IPS-15b (cell line): ENCODE results near the gene CTAG2.

Source experiments
- H3K27me3 ChIP-seq: one replicate; pipeline ENCODE4 v1.6.1; 2013; ENCODE audit warnings: low read length; ENCODE audit not compliant: control insufficient read depth, insufficient read depth
- H3K36me3 ChIP-seq: one replicate; pipeline ENCODE4 v1.6.1; 2013; ENCODE audit warnings: low read length; ENCODE audit not compliant: control insufficient read depth, insufficient read depth
- H3K4me1 ChIP-seq: one replicate; pipeline ENCODE4 v1.6.1; 2013; ENCODE audit warnings: mild to moderate bottlenecking, low read length; ENCODE audit not compliant: control insufficient read depth, insufficient read depth
- H3K4me3 ChIP-seq: one replicate; pipeline ENCODE4 v1.5.1; 2013; ENCODE audit warnings: low read depth, low read length
- H3K9ac ChIP-seq: one replicate; pipeline ENCODE4 v1.6.1; 2013; ENCODE audit warnings: low read depth, mild to moderate bottlenecking, low read length
- H3K9me3 ChIP-seq: one replicate; pipeline ENCODE4 v1.6.1; 2013; ENCODE audit warnings: mild to moderate bottlenecking, low read length; ENCODE audit not compliant: control insufficient read depth, insufficient read depth

Gene CTAG2

GRCh38 chrX:154603438-154604430 is 49.6 kb downstream of the CTAG2 start:
- Histone ChIP-seq H3K27me3 (no peaks in the 10 kb centered on the region), H3K9me3 (no peaks in the 10 kb centered on the region), H3K9ac (no peak overlapping the region), H3K36me3 (no peaks in the 10 kb centered on the region), H3K4me3 (no peak overlapping the region), H3K4me1 (no peaks in the 10 kb centered on the region)

- H3K9me3 ChIP-seq, result no peaks in the 10 kb centered on the region
- H3K9ac ChIP-seq, result no peak overlapping the region
- H3K36me3 ChIP-seq, result no peaks in the 10 kb centered on the region
- no peaks in the 10 kb centered on the region for H3K4me1 ChIP-seq
- H3K27me3 ChIP-seq, result no peaks in the 10 kb centered on the region
- no peak overlapping the region for H3K4me3 ChIP-seq
Observed at GRCh38 chrX:154602766-154603437, 50.5 kb downstream of the CTAG2 start.

GRCh38 chrX:154602226-154602625 is 51.2 kb downstream of the CTAG2 start:
- peaks cover 1% of the 10 kb centered on the region for H3K9me3 ChIP-seq
- no peak overlapping the region for H3K4me3 ChIP-seq
- no peaks in the 10 kb centered on the region for H3K4me1 ChIP-seq
- no peaks in the 10 kb centered on the region for H3K27me3 ChIP-seq
- H3K9ac ChIP-seq, result no peak overlapping the region
- H3K36me3 ChIP-seq, result no peaks in the 10 kb centered on the region
